ENCODE measurements around the gene ARHGAP19.

GRCh38 chr10:97192952-97193435 is 99.4 kb downstream of the ARHGAP19 start:
- TF ChIP-seq CTCF (IDR thresholded peaks at IDR 0.05; ENCODE audit: insufficient read depth, low read length) (no peak), POLR2AphosphoS5 (IDR thresholded peaks at IDR 0.05; ENCODE audit: low read depth) (no peak), GABPA (IDR thresholded peaks at IDR 0.05; ENCODE audit: low read depth) (no peak), REST (IDR thresholded peaks at IDR 0.05; ENCODE audit: insufficient replicate concordance, low read depth) (no peak)
